NCI-H1694 treated with DMSO at 0.1 percent for 48 hours (cell line): ENCODE measurements around the gene FAM47C.
"Not testable (repeated sequence)": the region's sequence is repeated elsewhere in the genome, so short reads cannot be mapped to it uniquely, and the experiment has no call there.

Experiments
- DNase-seq: peaks from one replicate; lab custom pipeline; 2025; lab: John Stamatoyannopoulos, UW

FAM47C gene

GRCh38 chrX:37008182-37008581 lies at the start of gene FAM47C:
TSS of gene FAM47C (plus strand) at chrX:37008366. CDS start at chrX:37008411, 45 bp downstream.
- DNase-seq: not testable (repeated sequence)

DNA sequence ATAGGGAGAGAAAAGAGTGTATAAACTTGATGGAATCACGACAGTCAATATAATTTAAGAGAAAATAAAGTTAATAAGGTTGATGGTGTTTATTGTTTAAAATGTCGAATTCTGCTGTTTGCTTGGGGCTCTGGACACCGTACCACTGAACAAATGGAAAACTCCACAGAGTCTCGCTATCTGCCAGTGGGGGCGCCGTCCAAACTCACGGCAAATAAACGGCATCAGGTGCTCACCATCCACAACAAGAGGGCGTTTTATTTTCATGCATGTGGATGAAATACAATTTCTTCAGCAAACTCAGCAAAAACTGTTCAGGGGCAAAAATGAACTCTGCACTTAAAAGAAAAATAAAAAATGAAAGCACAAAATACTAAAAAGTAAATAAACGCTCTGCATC lies 46.6 kb upstream of the FAM47C start:
- DNase-seq: peak; percentile 1

GRCh38 chrX:36963069-36963808 lies 44.9 kb upstream of the FAM47C start:
- DNase-seq: no peak

DNA sequence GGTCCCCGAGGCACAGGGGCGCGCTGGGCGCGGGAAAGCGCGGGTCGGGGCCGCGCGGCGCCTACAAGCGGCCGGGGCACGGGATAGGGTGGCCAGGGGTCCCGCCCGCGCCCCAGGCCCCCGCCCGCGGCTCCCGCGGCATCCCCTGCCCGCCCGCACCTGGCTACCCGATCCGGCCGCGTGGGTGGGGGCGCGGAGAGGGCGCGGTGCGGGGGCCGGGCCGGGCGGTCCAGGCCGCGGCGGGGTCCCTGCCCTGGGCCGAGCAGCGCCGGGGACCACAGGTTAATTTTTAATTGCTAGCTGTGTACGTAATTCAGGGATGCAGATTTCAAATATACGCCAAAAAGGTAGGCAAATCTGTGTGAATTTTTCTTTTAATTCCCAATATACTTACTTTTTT lies 44.3 kb upstream of the FAM47C start:
- no peak for DNase-seq

GRCh38 chrX:36973575-36973974 lies 34.6 kb upstream of the FAM47C start:
- DNase-seq: no peak

DNA sequence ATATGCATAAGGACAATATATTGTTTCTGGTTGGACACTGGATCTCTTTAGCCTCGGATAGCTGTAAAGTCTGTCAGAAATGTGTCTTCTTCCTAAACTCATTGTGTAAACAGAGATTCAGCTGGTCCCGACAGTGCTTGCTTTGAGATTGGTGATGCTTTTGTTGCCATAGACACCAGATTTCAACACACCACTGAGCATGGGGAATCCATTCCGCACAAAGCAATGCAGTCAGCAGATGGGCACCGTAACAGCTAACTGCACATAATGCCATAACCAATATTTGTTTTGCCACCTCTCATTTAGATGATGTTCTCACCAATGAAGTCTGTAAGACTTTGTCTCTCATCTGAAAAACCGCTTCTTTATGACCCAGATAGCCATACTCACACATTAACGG lies 33.3 kb upstream of the FAM47C start:
- DNase-seq: peak; percentile 2

DNA sequence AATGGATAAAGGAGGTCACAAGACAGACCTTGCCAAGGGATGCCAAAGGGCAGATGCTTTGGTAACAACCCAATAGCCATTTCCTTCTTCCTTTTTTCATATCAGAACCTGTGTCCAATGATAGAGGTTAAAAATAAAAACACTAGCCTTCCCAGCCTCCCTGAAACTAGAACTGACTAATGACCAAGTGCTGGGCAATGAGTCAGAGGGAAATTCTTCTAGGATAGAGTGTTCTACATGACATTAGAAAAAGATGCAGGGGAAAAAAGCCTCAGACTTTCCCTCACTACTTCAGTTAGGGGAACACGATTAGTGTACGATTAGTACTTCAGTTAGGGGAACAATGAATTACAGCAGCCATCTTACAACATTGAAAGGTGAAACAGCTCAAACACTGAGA lies 29.3 kb upstream of the FAM47C start:
- no peak for DNase-seq

DNA sequence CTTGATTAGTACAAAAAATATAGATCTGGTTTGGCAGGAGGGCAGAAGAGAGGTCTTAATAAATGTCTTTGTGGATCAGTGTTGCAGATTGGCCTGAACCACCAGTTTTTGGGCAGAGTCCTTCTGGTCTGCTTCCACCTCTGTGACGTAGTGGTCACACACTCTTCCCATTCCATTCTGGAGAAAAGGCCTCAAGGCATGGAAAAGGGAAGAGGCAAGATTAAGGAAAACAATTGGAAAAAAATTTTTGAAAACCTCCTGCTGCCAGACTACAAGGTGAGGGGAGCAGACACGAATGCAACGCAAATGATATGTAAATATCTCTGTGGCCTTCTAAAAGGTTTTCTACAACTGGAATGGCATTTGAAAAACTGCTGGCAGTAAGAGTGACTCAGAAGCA lies 24.3 kb upstream of the FAM47C start:
- no peak for DNase-seq

DNA sequence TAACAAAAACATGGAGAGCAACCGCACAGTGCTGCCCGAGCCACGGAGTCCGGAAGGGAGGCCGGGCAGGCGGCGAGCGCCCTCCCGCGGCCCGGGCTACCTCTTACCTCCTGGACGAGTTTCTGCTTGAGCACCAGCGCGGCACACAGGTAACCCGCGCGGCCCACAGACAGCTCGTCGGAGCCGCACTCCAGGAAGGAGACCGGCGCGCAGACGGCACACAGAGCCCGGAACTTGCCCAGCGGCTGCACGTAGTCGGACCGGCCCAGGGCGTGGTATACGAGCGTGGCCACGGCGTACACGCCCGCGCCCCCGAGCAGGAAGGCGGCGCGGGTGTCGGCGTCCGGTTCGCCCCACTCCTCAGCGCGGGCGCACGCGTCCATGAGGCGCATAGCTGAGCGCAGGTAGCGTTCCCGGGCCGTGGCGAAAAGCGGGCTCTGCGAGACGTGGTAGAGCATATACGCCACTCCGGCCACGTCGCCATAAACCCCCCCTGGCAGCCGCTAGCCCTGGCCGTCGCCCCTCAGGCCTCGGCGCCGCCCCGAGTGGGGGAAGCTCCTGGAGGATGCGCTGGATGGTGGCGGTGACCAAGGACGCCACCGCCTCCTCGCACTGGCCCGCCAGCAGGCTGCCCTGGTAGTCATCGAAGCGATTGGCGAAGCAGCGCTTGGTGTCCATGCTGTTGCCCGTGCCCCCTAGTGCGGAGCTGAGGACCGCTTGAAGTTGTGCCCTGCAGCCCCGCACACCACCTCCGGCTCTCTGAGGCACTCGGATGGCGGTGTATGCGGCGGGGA lies 22.6 kb upstream of the FAM47C start:
- DNase-seq: not testable (repeated sequence)

DNA sequence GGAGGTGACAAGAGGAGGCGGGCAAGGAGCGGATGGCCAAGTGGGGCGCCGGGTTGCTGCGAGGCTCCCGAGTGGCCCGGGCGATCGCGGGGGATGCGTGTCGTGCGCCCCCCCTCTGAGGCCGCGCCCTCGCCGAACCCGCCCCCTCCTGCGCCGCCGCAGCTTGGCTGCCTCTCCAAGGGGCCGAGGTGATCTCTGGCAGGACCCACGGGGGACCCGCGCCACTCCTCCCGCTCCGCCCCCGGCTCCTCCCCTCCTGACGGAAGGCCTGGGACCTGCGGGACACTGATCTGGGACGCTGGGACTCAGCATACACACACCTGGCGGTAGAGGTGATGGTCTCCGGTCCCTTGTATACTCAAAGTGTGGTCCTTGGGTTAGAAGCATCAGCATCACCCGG lies 21.9 kb upstream of the FAM47C start:
- no peak for DNase-seq

DNA sequence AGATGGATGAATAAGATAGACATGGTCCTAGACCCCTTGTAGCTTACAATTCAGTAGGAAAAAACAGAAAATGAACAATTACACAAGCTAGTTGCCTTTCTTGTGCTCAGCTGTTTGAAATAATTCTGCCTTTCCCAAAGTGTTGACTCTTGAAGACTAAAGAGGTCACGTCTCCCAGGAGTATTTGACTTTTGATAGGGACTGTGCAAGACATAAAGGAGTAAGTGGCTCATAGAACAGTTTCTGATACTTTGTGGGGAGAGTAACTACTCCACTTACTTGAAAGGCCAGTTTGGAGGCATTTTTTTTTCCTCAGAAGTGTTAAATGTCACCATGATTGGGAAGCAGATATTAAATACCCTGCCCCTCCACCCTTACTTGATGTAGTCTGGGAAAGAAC lies 21.0 kb upstream of the FAM47C start:
- DNase-seq: not testable (repeated sequence)

DNA sequence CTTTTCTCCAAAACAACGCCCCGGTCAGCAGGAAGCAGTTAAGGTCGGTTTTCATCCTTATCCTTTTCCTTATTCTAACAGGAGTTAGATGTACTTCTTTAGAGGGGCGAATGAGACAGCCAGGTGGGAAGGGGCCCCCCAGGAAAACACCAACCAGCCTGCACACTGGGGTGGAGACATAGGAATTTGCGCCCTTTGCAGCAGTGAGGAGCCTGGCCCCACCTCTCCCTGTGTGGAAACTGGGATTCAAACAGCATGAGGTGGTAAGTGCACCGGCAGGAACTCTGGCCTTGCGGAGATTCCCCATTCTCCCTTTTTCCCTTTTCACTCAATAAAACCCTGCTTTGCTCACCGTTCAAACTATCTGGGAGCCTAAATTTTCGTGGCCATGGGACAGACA lies 8.0 kb upstream of the FAM47C start:
- DNase-seq: no peak

GRCh38 chrX:37010496-37010895 lies 2.3 kb downstream of the FAM47C start:
- no peak for DNase-seq

DNA sequence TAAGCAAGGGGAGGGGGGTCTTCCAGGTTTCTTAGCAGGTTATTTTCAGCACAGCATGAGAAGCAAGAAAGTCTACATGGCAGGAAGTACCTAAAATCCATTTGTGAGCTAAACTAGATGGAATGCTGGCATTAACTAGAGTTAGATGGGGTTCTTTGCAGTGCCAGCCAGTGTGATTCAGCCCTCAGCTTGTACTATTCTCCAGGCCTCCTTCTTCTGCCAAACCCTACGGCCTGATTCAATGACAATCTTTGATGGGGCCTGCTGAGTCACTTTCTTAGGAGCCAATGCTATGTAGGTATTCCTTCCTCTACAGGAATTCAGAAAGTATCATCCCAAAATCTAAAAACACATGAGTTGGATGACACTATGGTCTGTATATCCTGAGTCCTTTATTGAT lies 26.1 kb downstream of the FAM47C start:
- DNase-seq: not testable (repeated sequence)

DNA sequence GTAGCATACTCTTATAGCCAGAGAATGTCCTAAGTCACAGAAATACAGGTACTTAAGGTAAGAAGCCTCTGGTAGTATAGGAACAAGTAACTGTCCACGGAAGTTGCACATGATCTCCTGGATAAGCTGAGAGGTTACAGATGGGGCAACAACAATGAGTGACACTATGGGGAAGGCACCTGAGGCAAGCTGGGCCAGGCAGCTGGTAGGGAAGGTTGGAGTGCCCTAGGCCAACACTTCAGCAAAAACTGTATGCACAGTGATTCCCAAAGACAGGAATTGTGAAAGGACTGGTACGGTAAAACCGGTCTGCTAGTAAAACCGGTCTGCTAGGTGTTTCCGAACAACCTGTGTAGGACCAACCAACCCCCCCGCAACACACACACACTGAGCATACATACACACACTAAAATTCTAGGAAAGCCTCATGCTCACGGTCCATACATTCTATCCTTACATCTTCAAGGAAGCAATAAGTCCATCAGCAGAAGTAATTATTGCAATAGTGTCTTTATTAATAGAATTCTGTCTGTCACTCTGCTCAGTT lies 28.6 kb downstream of the FAM47C start:
- DNase-seq: not testable (repeated sequence)

DNA sequence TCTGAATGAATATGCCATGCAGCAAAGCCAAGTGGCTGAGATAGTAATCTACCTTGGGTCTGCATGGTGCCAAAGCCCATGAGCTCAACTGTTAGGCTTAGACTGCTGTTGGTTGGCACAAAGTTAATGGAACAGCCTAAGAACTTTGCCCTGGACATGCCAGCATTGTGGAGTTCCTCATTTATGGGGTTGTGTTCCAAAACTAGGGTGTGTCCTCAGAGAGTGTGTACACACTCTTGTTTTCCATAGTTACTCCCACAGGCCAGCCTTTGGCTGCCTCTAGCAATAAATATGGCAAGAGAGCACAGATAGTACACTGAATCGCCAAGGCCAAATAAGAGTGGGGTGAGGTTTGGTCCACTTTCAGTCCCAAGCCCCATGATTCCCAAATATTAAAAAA lies 30.6 kb downstream of the FAM47C start:
- not testable (repeated sequence) for DNase-seq

DNA sequence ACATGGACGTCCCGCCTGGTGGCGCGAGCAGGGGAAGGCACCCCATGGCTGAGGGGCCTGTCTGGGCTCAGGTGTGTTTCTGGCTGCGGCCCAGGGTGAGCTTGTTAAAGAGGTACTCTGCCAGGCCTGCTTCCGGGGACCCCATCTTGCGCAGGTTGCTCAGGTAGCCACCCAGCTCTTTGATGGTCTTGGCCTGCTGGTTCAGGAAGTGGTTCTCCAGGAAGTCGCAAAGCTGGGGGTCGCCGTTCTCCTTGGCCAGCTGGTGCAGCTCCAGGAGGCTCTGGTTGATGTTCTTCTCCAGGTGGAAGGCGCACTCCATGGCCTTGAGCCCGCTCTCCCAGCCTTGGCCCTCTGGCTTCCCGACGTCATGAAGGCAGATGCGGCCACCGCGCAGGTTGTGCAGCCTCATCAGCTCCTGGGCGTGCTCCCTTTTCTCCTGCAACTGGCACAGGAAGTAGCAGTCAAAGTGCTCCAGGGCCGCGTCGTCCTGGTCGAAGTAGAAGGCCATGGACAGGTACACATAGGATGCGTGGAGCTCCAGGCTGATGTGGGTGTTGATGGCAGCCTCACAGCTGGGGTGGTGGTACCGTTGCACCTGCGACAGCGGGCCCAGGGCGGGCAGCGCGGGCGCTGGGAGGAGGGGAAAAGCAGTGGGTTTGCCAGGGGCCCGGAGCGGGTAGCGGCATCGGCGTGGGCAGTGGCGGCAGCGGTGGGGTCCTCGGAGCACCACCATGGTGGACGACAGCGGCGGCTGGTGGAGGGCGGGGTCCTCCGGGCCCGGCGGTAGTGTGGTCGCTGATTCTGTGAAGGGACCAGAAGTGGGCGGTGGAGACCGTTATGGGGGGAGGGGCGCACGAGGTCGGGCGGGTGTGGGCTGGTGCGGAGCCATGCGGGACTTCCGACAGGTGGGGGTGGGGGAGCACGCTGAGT lies 35.1 kb downstream of the FAM47C start:
- not testable (repeated sequence) for DNase-seq

DNA sequence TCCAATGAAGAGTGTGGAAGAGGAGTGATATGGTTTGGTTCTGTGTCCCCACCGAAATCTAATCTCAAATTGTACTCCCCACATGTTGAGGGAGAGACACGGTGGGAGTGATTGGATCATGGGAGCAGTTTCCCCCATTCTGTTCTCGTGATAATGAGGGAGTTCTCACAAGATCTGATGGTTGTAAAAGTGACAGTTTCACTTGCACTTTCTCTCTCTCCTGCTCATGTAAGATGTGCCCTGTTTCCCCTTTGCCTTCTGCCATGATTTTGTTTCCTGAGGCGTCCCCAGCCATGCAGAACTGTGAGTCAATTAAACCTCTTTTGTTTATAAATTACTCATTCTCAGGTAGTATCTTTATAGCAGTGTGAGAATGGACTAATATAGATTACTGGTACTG lies 39.6 kb downstream of the FAM47C start:
- DNase-seq: no peak

- DNase-seq: not testable (repeated sequence)
Observed at GRCh38 chrX:37057572-37057971, 49.4 kb downstream of the FAM47C start.

- peak; percentile 40 for DNase-seq
Observed at GRCh38 chrX:37060999-37061398, 52.8 kb downstream of the FAM47C start.
